CD14-positive monocyte (primary cell): Measurements from ENCODE around the gene HIVEP3. TPM values are rescaled to one million over a fixed set of nuclear protein-coding genes. Genes with fewer than 3 reads are reported as not detected.
A peak's percentile ranks its signal among the peaks of the same experiment; 100 is the strongest.

Source experiments
- DNase-seq, 3 donors: peaks; one replicate each; pipeline ENCODE4 v3.0.0-alpha.2; 2011 to 2022
- H2AFZ ChIP-seq: 2 replicates; pipeline ENCODE4 v1.6.0; 2012; ENCODE audit warnings: mild to moderate bottlenecking, low read depth, low read length, inconsistent platforms; ENCODE audit not compliant: insufficient read depth, poor library complexity, severe bottlenecking
- H3K27ac ChIP-seq, 2 donors: 1 replicate in 1 of 2; 2 replicates in 1 of 2; pipeline ENCODE4 v1.5.1; 2012 to 2013; ENCODE audit warnings: low read length in 2 of 2, control low read depth in 1 of 2, inconsistent platforms in 1 of 2, low read depth in 1 of 2, mild to moderate bottlenecking in 1 of 2
- H3K27me3 ChIP-seq, 2 donors: one replicate each; pipeline versions ENCODE4 v1.6.0 to v1.6.1; 2011 to 2013; ENCODE audit warnings: low read length in 2 of 2; ENCODE audit not compliant: control insufficient read depth in 2 of 2, insufficient read depth in 2 of 2
- H3K36me3 ChIP-seq, 2 donors: replicated peaks in 1 of 2; 1 replicate in 1 of 2; 2 replicates in 1 of 2; pipeline versions ENCODE4 v1.5.1 to v1.6.1; 2012 to 2013; ENCODE audit warnings: low read length in 2 of 2, control low read depth in 1 of 2, inconsistent platforms in 1 of 2, mild to moderate bottlenecking in 1 of 2; ENCODE audit not compliant: insufficient read depth in 2 of 2, control insufficient read depth in 1 of 2
- H3K4me1 ChIP-seq, 2 donors: 1 replicate in 1 of 2; 2 replicates in 1 of 2; pipeline versions ENCODE4 v1.5.1 to v1.6.1; 2012 to 2013; ENCODE audit warnings: low read length in 2 of 2, control low read depth in 1 of 2, inconsistent platforms in 1 of 2, mild to moderate bottlenecking in 1 of 2, moderate library complexity in 1 of 2; ENCODE audit not compliant: insufficient read depth in 2 of 2, control insufficient read depth in 1 of 2
- H3K4me2 ChIP-seq: replicated peaks from 2 replicates; pipeline ENCODE3; 2012; ENCODE audit warnings: low read length, moderate library complexity, mild to moderate bottlenecking; ENCODE audit not compliant: poor library complexity, severe bottlenecking; ENCODE audit errors: extremely low read depth
- H3K4me3 ChIP-seq, 3 experiments: fragments of 200-600 bp in 1 of 3; sonication (generic) in 1 of 3; replicated peaks in 1 of 3; 1 replicate in 2 of 3; 2 replicates in 1 of 3; pipeline ENCODE4 v1.5.1; 2011 to 2013; ENCODE audit warnings: low read length in 3 of 3, mild to moderate bottlenecking in 3 of 3, control low read depth in 2 of 3, low read depth in 2 of 3, inconsistent platforms in 1 of 3, moderate library complexity in 1 of 3
- H3K79me2 ChIP-seq: 2 replicates; pipeline ENCODE4 v1.6.0; 2012; ENCODE audit warnings: mild to moderate bottlenecking, control low read depth, inconsistent platforms, low read length, moderate library complexity; ENCODE audit not compliant: insufficient read depth
- H3K9ac ChIP-seq: 2 replicates; pipeline ENCODE4 v1.6.0; 2017; ENCODE audit warnings: low read length, mild to moderate bottlenecking; ENCODE audit not compliant: insufficient read depth, poor library complexity, severe bottlenecking
- H3K9me3 ChIP-seq, 2 donors: replicated peaks in 1 of 2; 1 replicate in 1 of 2; 2 replicates in 1 of 2; pipeline versions ENCODE4 v1.5.1 to v1.6.1; 2012 to 2013; ENCODE audit warnings: low read length in 2 of 2, control low read depth in 1 of 2; ENCODE audit not compliant: control insufficient read depth in 1 of 2, insufficient read depth in 1 of 2
- H4K20me1 ChIP-seq: 2 replicates; pipeline ENCODE4 v1.6.0; 2012; ENCODE audit warnings: mild to moderate bottlenecking, low read length, control low read depth, moderate library complexity; ENCODE audit not compliant: insufficient read depth
- H3K27ac Mint-ChIP-seq, 7 donors: one replicate each; pipeline ENCODE4 v1.8.0; 2020; ENCODE audit warnings: mild to moderate bottlenecking in 7 of 7, mixed read lengths in 7 of 7, moderate library complexity in 6 of 7, inconsistent platforms in 2 of 7
- H3K27me3 Mint-ChIP-seq, 3 donors: one replicate each; pipeline ENCODE4 v1.8.0; 2021 to 2022; ENCODE audit warnings: low read depth in 3 of 3, mild to moderate bottlenecking in 3 of 3, mixed read lengths in 3 of 3, moderate library complexity in 3 of 3, inconsistent platforms in 1 of 3
- H3K36me3 Mint-ChIP-seq, 2 donors: one replicate each; pipeline ENCODE4 v1.8.0; 2020; ENCODE audit warnings: mixed read lengths in 2 of 2, inconsistent platforms in 1 of 2, mild to moderate bottlenecking in 1 of 2
- H3K4me1 Mint-ChIP-seq: one replicate; pipeline ENCODE4 v1.8.0; 2020; ENCODE audit warnings: mild to moderate bottlenecking, mixed read lengths
- H3K4me3 Mint-ChIP-seq, 2 donors: one replicate each; pipeline ENCODE4 v1.8.0; 2020; ENCODE audit warnings: mild to moderate bottlenecking in 2 of 2, mixed read lengths in 2 of 2, moderate library complexity in 1 of 2
- H3K9me3 Mint-ChIP-seq, 7 donors: one replicate each; pipeline ENCODE4 v1.8.0; 2020 to 2022; ENCODE audit warnings: mixed read lengths in 7 of 7, mild to moderate bottlenecking in 6 of 7, moderate library complexity in 6 of 7, inconsistent platforms in 2 of 7
- WGBS: methylation state at CpG from one replicate; pipeline ENCODE4 v1.1.5; 2013; ENCODE audit warnings: missing lambda C conversion rate; ENCODE audit not compliant: insufficient coverage; 5-methylcytosine and 5-hydroxymethylcytosine counted together
- intact Hi-C, 2 donors: fragments of 100-400 bp; cut with micrococcal nuclease; formaldehyde crosslinking; loops; one replicate each; pipeline versions ENCODE4 v1.15.0 to v1.15.1; 2023
- polyA plus RNA-seq, 3 donors: library from polyadenylated mRNA; depleted of rRNA in 1 of 3; unstranded in 2 of 3; stranded (reverse) in 1 of 3; fragments of 300-500 nt in 2 of 3; fragments of >200 nt in 1 of 3; fragmentation: Illumina TruSeq in 2 of 3; gene quantifications; 1 replicate in 2 of 3; 2 replicates in 1 of 3; pipeline ENCODE4 v1.2.3, GENCODE V29; 2012 to 2021
- TF ChIP-seq, protein P1 (sequence below): fragments of 200-600 bp; IDR thresholded peaks from one replicate; pipeline ENCODE4 v1.8.0; 2022; ENCODE audit warnings: antibody characterized with exemption, mild to moderate bottlenecking

The HIVEP3 gene
- polyA plus RNA-seq, 3 donors: 1.2 to 3.7 (median 1.8) TPM

DNA sequence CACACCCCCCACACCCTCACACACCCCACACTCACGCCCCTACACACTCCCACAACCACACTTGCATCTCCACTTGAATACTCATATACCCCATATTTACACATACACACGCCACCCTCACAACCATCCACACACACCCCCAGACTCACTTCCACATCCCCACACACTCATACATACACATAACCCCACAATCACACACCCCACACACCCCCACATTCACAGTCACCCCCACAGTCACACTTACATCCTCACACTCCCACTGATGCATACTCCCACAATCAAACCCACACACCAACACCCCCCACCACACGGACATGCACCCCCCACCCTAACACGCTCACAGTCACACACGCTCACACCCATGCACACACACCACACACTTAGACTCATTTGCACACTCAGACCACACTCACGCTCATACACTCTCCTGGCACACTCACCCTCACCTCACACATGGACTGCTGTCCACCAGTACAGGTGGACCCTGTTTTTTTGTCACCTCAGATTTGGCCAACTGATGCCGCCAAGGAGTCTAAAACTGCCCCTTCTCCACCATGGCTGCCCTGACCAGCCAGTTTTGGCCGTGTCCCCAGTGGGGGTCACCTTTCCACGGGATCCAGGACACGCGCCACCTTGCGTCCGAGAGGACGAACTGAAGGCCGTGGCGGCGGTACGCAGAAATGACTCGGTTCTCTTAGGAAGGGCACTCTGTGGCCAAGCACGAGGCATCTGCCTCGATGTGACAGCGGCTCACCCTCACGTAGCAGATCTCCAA is 388.9 kb downstream of the HIVEP3 start:
- H3K36me3 ChIP-seq: peaks cover 0 to 9% of the 10 kb centered on the region in 2 donors
- WGBS: 99% methylated on average over 20 of the region's 23 CpGs
- intact Hi-C loops: no loop called here
- no peaks in the 10 kb centered on the region for H3K79me2 ChIP-seq
- H3K9me3 ChIP-seq: peaks cover 0 to 3% of the 10 kb centered on the region in 2 donors
- H3K4me2 ChIP-seq: no peak overlapping the region
- H2AFZ ChIP-seq: no peak overlapping the region
- Mint-ChIP-seq H3K27me3 (peaks cover 0 to 8% (median 4%) of the 10 kb centered on the region in 3 donors), H3K9me3 (peaks cover 0 to 16% (median 1%) of the 10 kb centered on the region in 7 donors), H3K4me1 (no peaks in the 10 kb centered on the region), H3K4me3 (no peak overlapping the region), H3K27ac (peak overlapping the region in 1 of 7 donors; percentile 79), H3K36me3 (peaks cover 7 to 10% of the 10 kb centered on the region in 2 donors)
- peaks cover 25% of the 10 kb centered on the region for H4K20me1 ChIP-seq
- H3K4me1 ChIP-seq: no peaks in the 10 kb centered on the region
- no peak overlapping the region for H3K4me3 ChIP-seq
- TF ChIP-seq, protein P1, sequence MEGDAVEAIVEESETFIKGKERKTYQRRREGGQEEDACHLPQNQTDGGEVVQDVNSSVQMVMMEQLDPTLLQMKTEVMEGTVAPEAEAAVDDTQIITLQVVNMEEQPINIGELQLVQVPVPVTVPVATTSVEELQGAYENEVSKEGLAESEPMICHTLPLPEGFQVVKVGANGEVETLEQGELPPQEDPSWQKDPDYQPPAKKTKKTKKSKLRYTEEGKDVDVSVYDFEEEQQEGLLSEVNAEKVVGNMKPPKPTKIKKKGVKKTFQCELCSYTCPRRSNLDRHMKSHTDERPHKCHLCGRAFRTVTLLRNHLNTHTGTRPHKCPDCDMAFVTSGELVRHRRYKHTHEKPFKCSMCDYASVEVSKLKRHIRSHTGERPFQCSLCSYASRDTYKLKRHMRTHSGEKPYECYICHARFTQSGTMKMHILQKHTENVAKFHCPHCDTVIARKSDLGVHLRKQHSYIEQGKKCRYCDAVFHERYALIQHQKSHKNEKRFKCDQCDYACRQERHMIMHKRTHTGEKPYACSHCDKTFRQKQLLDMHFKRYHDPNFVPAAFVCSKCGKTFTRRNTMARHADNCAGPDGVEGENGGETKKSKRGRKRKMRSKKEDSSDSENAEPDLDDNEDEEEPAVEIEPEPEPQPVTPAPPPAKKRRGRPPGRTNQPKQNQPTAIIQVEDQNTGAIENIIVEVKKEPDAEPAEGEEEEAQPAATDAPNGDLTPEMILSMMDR: no peak
- H3K27ac ChIP-seq: no peak overlapping the region
- H3K9ac ChIP-seq: no peak overlapping the region
- H3K27me3 ChIP-seq: no peaks in the 10 kb centered on the region
- no peak for DNase-seq

DNA sequence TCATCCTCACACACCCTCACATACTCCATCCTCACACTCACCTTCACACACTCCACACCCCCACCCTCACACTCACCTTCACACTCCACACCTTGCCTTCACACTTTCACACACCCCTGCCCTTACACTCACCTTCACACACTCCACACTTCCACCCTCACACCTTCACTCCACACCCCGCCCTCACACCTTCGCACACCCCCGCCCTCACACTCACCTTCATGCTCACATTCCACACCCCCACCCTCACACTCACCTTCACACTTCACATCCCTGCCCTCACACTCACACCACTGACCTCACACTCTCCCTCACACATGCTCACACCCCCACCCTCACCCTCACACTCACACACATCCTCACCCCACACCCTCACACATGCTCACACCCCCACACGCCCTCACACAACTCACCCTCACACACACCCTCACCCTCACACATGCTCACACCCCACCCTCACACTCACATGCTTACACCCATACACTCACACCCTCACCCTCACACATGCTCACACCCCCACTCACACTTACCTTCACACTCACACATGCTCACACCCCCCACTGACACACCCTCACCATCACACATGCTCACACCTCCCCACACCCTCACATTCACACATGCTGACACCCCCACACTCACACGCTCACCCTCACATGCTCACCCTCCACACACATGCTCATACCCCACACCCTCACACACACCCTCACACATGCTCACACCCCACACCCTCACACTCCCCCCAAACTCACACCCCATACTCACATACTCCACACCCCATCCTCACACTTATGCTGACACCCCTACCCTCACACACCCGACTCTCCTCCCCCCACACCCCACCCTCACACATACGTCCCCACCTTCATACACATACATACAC is 389.8 kb downstream of the HIVEP3 start:
- Mint-ChIP-seq H3K27me3 (peaks cover under 1 to 8% (median 4%) of the 10 kb centered on the region in 3 donors), H3K27ac (no peak overlapping the region), H3K9me3 (peaks cover 0 to 16% (median 1%) of the 10 kb centered on the region in 7 donors), H3K36me3 (peaks cover 14 to 18% of the 10 kb centered on the region in 2 donors), H3K4me1 (no peaks in the 10 kb centered on the region), H3K4me3 (no peak overlapping the region)
- WGBS: 86% methylated on average over 7 of the region's 7 CpGs
- no peak overlapping the region for H2AFZ ChIP-seq
- no peaks in the 10 kb centered on the region for H3K79me2 ChIP-seq
- intact Hi-C loops: no loop called here
- no peaks in the 10 kb centered on the region for H3K4me1 ChIP-seq
- no peak overlapping the region for H3K27ac ChIP-seq
- no peaks in the 10 kb centered on the region for H3K27me3 ChIP-seq
- no peak overlapping the region for H3K9ac ChIP-seq
- TF ChIP-seq, protein P1: no peak
- peaks cover 17% of the 10 kb centered on the region for H4K20me1 ChIP-seq
- H3K36me3 ChIP-seq: peaks cover 6 to 18% of the 10 kb centered on the region in 2 donors
- no peak for DNase-seq
- H3K9me3 ChIP-seq: peaks cover 0 to 3% of the 10 kb centered on the region in 2 donors
- H3K4me3 ChIP-seq: no peak overlapping the region
- H3K4me2 ChIP-seq: no peak overlapping the region
